ENCODE data around the gene WIPF2.
"Not testable (repeated sequence)": the region's sequence is repeated elsewhere in the genome, so short reads cannot be mapped to it uniquely, and the experiment has no call there.

The WIPF2 gene

GRCh38 chr17:40224718-40225550, 5.8 kb downstream of the WIPF2 start:
- H2BK15ac ChIP-seq (ENCODE audit: low read length), result no peak overlapping the region
- H2BK5ac ChIP-seq (ENCODE audit: low read length), result no peak overlapping the region
- DNase-seq (ENCODE audit: low spot score), result no peak
- no peak overlapping the region for H3K23ac ChIP-seq (ENCODE audit: low read depth, low read length, poor library complexity)
- no peak overlapping the region for H3K4me2 ChIP-seq (ENCODE audit: insufficient read depth, low read length, poor library complexity, severe bottlenecking)
- no peak overlapping the region for H2BK120ac ChIP-seq (ENCODE audit: low read depth, low read length)
- peaks cover 4 to 5% of the 10 kb centered on the region in 2 donors for H3K4me1 ChIP-seq (ENCODE audit: control insufficient read depth in 2 of 2, insufficient read depth in 1 of 2, low read depth in 1 of 2, low read length in 2 of 2)
- H4K8ac ChIP-seq (ENCODE audit: low read depth, low read length), result no peak overlapping the region
- peaks cover 7% of the 10 kb centered on the region for H3K79me1 ChIP-seq (ENCODE audit: low read depth, low read length)
- H3K14ac ChIP-seq (ENCODE audit: low read length), result no peak overlapping the region
- peak overlapping the region; percentile 2 for H3K27ac ChIP-seq (replicated peaks; ENCODE audit: low read length)
- no peak overlapping the region for H3K18ac ChIP-seq (ENCODE audit: low read length)
- H2AFZ ChIP-seq (ENCODE audit: low read length), result no peak overlapping the region
- no CpG with 5 or more reads among the region's 5 CpGs for WGBS, 2 donors (ENCODE audit: extremely low coverage in 2 of 2, insufficient read length in 2 of 2, insufficient replicate concordance in 1 of 2)
- peaks cover 0 to 22% of the 10 kb centered on the region in 2 donors for H3K36me3 ChIP-seq (replicated peaks in 1 of 2; ENCODE audit: control insufficient read depth in 2 of 2, insufficient read depth in 2 of 2, low read length in 2 of 2)
- no peak overlapping the region for H2BK12ac ChIP-seq (ENCODE audit: low read length)
- no peaks in the 10 kb centered on the region for H3K27me3 ChIP-seq (ENCODE audit: control insufficient read depth in 3 of 3, insufficient read depth in 3 of 3, low read depth in 1 of 3, low read length in 3 of 3)
- H3K4ac ChIP-seq (ENCODE audit: low read length), result no peak overlapping the region
- no peak overlapping the region for H4K91ac ChIP-seq (ENCODE audit: low read depth, low read length, poor library complexity)
- no peak overlapping the region for H3K9ac ChIP-seq (ENCODE audit: low read depth, low read length, poor library complexity)
- H2AK5ac ChIP-seq (ENCODE audit: low read depth, low read length), result no peak overlapping the region
- H3K9me3 ChIP-seq (replicated peaks in 1 of 2; ENCODE audit: control insufficient read depth in 2 of 2, insufficient read depth in 1 of 2, low read depth in 1 of 2, low read length in 2 of 2), result no peaks in the 10 kb centered on the region
- H3K4me3 ChIP-seq (ENCODE audit: low read length in 2 of 2), result no peak overlapping the region

- H2BK12ac ChIP-seq (ENCODE audit: low read length); H3K27ac ChIP-seq (replicated peaks; ENCODE audit: low read length); DNase-seq (ENCODE audit: low spot score); H4K91ac ChIP-seq (ENCODE audit: low read depth, low read length, poor library complexity); H3K18ac ChIP-seq (ENCODE audit: low read length); H4K8ac ChIP-seq (ENCODE audit: low read depth, low read length); H3K79me1 ChIP-seq (ENCODE audit: low read depth, low read length); H3K14ac ChIP-seq (ENCODE audit: low read length); H3K4me3 ChIP-seq (ENCODE audit: low read length in 2 of 2); H3K23ac ChIP-seq (ENCODE audit: low read depth, low read length, poor library complexity); H3K27me3 ChIP-seq (ENCODE audit: control insufficient read depth in 3 of 3, insufficient read depth in 3 of 3, low read depth in 1 of 3, low read length in 3 of 3); H2AK5ac ChIP-seq (ENCODE audit: low read depth, low read length); H3K4me2 ChIP-seq (ENCODE audit: insufficient read depth, low read length, poor library complexity, severe bottlenecking); H3K4me1 ChIP-seq (ENCODE audit: control insufficient read depth in 2 of 2, insufficient read depth in 1 of 2, low read depth in 1 of 2, low read length in 2 of 2); H3K9me3 ChIP-seq (replicated peaks in 1 of 2; ENCODE audit: control insufficient read depth in 2 of 2, insufficient read depth in 1 of 2, low read depth in 1 of 2, low read length in 2 of 2); H2BK15ac ChIP-seq (ENCODE audit: low read length); H2BK120ac ChIP-seq (ENCODE audit: low read depth, low read length); H3K4ac ChIP-seq (ENCODE audit: low read length); H2AFZ ChIP-seq (ENCODE audit: low read length); H2BK5ac ChIP-seq (ENCODE audit: low read length); H3K9ac ChIP-seq (ENCODE audit: low read depth, low read length, poor library complexity): not testable (repeated sequence)
- H3K36me3 ChIP-seq (replicated peaks in 1 of 2; ENCODE audit: control insufficient read depth in 2 of 2, insufficient read depth in 2 of 2, low read length in 2 of 2), result peaks cover 2 to 39% of the 10 kb centered on the region in 2 donors
- WGBS, 2 donors (ENCODE audit: extremely low coverage in 2 of 2, insufficient read length in 2 of 2, insufficient replicate concordance in 1 of 2), result no CpG with 5 or more reads among the region's 14 CpGs
These were observed 10.0 kb downstream of the WIPF2 start for GRCh38 chr17:40229146-40229545.

DNA sequence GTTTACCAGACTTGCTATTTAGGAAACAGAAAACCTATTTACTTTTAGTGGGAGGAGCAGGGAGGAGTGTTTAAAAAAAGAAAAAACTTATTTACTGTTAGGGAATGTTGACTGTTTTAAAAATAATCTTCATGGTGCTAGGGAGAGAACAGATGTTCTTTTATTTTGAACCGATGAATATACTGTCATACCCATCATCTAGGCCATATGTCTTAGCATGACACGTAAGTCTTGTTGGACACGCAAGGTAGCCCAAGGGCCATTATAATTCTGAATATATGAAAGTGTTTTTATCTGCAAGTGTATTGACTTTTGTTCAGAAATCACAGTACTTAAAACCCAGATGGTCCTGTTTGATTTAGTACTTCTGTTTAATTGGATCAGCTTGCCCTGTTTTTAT, 11.6 kb downstream of the WIPF2 start:
- Histone ChIP-seq H4K8ac (ENCODE audit: low read depth, low read length) (no peak overlapping the region), H2AFZ (ENCODE audit: low read length) (no peak overlapping the region), H2BK120ac (ENCODE audit: low read depth, low read length) (no peak overlapping the region), H3K4ac (ENCODE audit: low read length) (no peak overlapping the region), H2BK15ac (ENCODE audit: low read length) (no peak overlapping the region), H3K27ac (replicated peaks; ENCODE audit: low read length) (no peak overlapping the region), H3K4me2 (ENCODE audit: insufficient read depth, low read length, poor library complexity, severe bottlenecking) (no peak overlapping the region), H3K14ac (ENCODE audit: low read length) (no peak overlapping the region), H4K91ac (ENCODE audit: low read depth, low read length, poor library complexity) (no peak overlapping the region), H3K9me3 (replicated peaks in 1 of 2; ENCODE audit: control insufficient read depth in 2 of 2, insufficient read depth in 1 of 2, low read depth in 1 of 2, low read length in 2 of 2) (no peaks in the 10 kb centered on the region), H2BK12ac (ENCODE audit: low read length) (no peak overlapping the region), H3K23ac (ENCODE audit: low read depth, low read length, poor library complexity) (no peak overlapping the region), H3K36me3 (replicated peaks in 1 of 2; ENCODE audit: control insufficient read depth in 2 of 2, insufficient read depth in 2 of 2, low read length in 2 of 2) (peaks cover 2 to 45% of the 10 kb centered on the region in 2 donors), H3K79me1 (ENCODE audit: low read depth, low read length) (peaks cover 5% of the 10 kb centered on the region), H3K4me1 (ENCODE audit: control insufficient read depth in 2 of 2, insufficient read depth in 1 of 2, low read depth in 1 of 2, low read length in 2 of 2) (no peaks in the 10 kb centered on the region), H3K18ac (ENCODE audit: low read length) (no peak overlapping the region), H3K27me3 (ENCODE audit: control insufficient read depth in 3 of 3, insufficient read depth in 3 of 3, low read depth in 1 of 3, low read length in 3 of 3) (no peaks in the 10 kb centered on the region), H2AK5ac (ENCODE audit: low read depth, low read length) (no peak overlapping the region), H3K4me3 (ENCODE audit: low read length in 2 of 2) (no peak overlapping the region), H3K9ac (ENCODE audit: low read depth, low read length, poor library complexity) (no peak overlapping the region), H2BK5ac (ENCODE audit: low read length) (no peak overlapping the region)
- no CpG with 5 or more reads among the region's 3 CpGs for WGBS, 2 donors (ENCODE audit: extremely low coverage in 2 of 2, insufficient read length in 2 of 2, insufficient replicate concordance in 1 of 2)
- DNase-seq (ENCODE audit: low spot score), result no peak

DNA sequence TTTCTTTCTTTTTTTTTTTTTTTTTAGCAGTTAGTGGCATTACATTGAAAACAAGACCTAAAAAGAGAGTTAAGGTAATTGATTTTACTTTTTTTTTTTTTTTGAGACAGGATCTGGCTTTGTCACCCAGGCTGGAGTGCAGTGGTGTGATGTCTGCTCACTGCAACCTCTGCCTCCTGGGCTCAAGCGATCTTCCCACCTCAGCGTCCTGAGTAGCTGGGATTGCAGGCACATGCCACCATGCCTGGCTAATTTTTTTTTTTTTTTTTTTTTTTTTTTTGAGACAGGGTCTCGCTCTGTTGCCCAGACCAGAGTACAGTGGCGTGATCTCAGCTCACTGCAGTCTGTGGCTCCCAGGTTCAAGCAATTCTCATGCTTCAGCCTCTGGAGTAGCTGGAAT, 12.8 kb downstream of the WIPF2 start:
- H2AK5ac ChIP-seq (ENCODE audit: low read depth, low read length); H2BK5ac ChIP-seq (ENCODE audit: low read length); H4K91ac ChIP-seq (ENCODE audit: low read depth, low read length, poor library complexity); H3K79me1 ChIP-seq (ENCODE audit: low read depth, low read length); H3K27ac ChIP-seq (replicated peaks; ENCODE audit: low read length); H2BK15ac ChIP-seq (ENCODE audit: low read length); H3K4me3 ChIP-seq (ENCODE audit: low read length in 2 of 2); H3K27me3 ChIP-seq (ENCODE audit: control insufficient read depth in 3 of 3, insufficient read depth in 3 of 3, low read depth in 1 of 3, low read length in 3 of 3); H3K4me2 ChIP-seq (ENCODE audit: insufficient read depth, low read length, poor library complexity, severe bottlenecking); H2BK12ac ChIP-seq (ENCODE audit: low read length); H3K14ac ChIP-seq (ENCODE audit: low read length); H3K23ac ChIP-seq (ENCODE audit: low read depth, low read length, poor library complexity); DNase-seq (ENCODE audit: low spot score); H2AFZ ChIP-seq (ENCODE audit: low read length); H3K9ac ChIP-seq (ENCODE audit: low read depth, low read length, poor library complexity); H3K9me3 ChIP-seq (replicated peaks in 1 of 2; ENCODE audit: control insufficient read depth in 2 of 2, insufficient read depth in 1 of 2, low read depth in 1 of 2, low read length in 2 of 2); H2BK120ac ChIP-seq (ENCODE audit: low read depth, low read length); H3K4ac ChIP-seq (ENCODE audit: low read length); H3K18ac ChIP-seq (ENCODE audit: low read length); H3K4me1 ChIP-seq (ENCODE audit: control insufficient read depth in 2 of 2, insufficient read depth in 1 of 2, low read depth in 1 of 2, low read length in 2 of 2); H4K8ac ChIP-seq (ENCODE audit: low read depth, low read length): not testable (repeated sequence)
- no CpG with 5 or more reads among the region's 4 CpGs for WGBS, 2 donors (ENCODE audit: extremely low coverage in 2 of 2, insufficient read length in 2 of 2, insufficient replicate concordance in 1 of 2)
- H3K36me3 ChIP-seq (replicated peaks in 1 of 2; ENCODE audit: control insufficient read depth in 2 of 2, insufficient read depth in 2 of 2, low read length in 2 of 2), result peaks cover 2 to 39% of the 10 kb centered on the region in 2 donors
